Measurements from ENCODE around the gene SCN3B.
"Not testable (repeated sequence)": the region's sequence is repeated elsewhere in the genome, so short reads cannot be mapped to it uniquely, and the experiment has no call there.

SCN3B gene

GRCh38 chr11:123654566-123655081 is at the start of gene SCN3B:
SCN3B (minus strand) TSS chr11:123654624; CDS start chr11:123653801, 823 bp downstream.
- DNase-seq (ENCODE audit: low read depth), result no peak

- DNase-seq (ENCODE audit: low read depth), result no peak
Measured at GRCh38 chr11:123702696-123703095, 48.3 kb upstream of the SCN3B start.

GRCh38 chr11:123702139-123702538 is 47.7 kb upstream of the SCN3B start:
- no peak for DNase-seq (ENCODE audit: low read depth)

- no peak for DNase-seq (ENCODE audit: low read depth)
Measured at GRCh38 chr11:123700772-123701171, 46.3 kb upstream of the SCN3B start.

- no peak for DNase-seq (ENCODE audit: low read depth)
Measured at GRCh38 chr11:123698546-123699127, 44.2 kb upstream of the SCN3B start.

GRCh38 chr11:123696183-123696582 is 41.8 kb upstream of the SCN3B start:
- no peak for DNase-seq (ENCODE audit: low read depth)

GRCh38 chr11:123695231-123695630 is 40.8 kb upstream of the SCN3B start:
- no peak for DNase-seq (ENCODE audit: low read depth)

GRCh38 chr11:123694551-123694950 is 40.1 kb upstream of the SCN3B start:
- no peak for DNase-seq (ENCODE audit: low read depth)

GRCh38 chr11:123692961-123693360 is 38.5 kb upstream of the SCN3B start:
- no peak for DNase-seq (ENCODE audit: low read depth)

GRCh38 chr11:123690485-123690884 is 36.1 kb upstream of the SCN3B start:
- DNase-seq (ENCODE audit: low read depth), result no peak

GRCh38 chr11:123684601-123685000 is 30.2 kb upstream of the SCN3B start:
- DNase-seq (ENCODE audit: low read depth), result no peak

GRCh38 chr11:123683428-123684170 is 29.2 kb upstream of the SCN3B start:
- no peak for DNase-seq (ENCODE audit: low read depth)

GRCh38 chr11:123682696-123683410 is 28.4 kb upstream of the SCN3B start:
- no peak for DNase-seq (ENCODE audit: low read depth)

GRCh38 chr11:123681030-123681429 is 26.6 kb upstream of the SCN3B start:
- no peak for DNase-seq (ENCODE audit: low read depth)

- no peak for DNase-seq (ENCODE audit: low read depth)
Measured at GRCh38 chr11:123678246-123678645, 23.8 kb upstream of the SCN3B start.

GRCh38 chr11:123677510-123677909 is 23.1 kb upstream of the SCN3B start:
- no peak for DNase-seq (ENCODE audit: low read depth)

- DNase-seq (ENCODE audit: low read depth), result no peak
Measured at GRCh38 chr11:123674297-123674696, 19.9 kb upstream of the SCN3B start.

- no peak for DNase-seq (ENCODE audit: low read depth)
Measured at GRCh38 chr11:123672568-123672967, 18.1 kb upstream of the SCN3B start.

GRCh38 chr11:123671534-123671933 is 17.1 kb upstream of the SCN3B start:
- no peak for DNase-seq (ENCODE audit: low read depth)

GRCh38 chr11:123670081-123670480 is 15.7 kb upstream of the SCN3B start:
- DNase-seq (ENCODE audit: low read depth), result no peak

GRCh38 chr11:123665306-123665705 is 10.9 kb upstream of the SCN3B start:
- no peak for DNase-seq (ENCODE audit: low read depth)

- not testable (repeated sequence) for DNase-seq (ENCODE audit: low read depth)
Measured at GRCh38 chr11:123659965-123660364, 5.5 kb upstream of the SCN3B start.

GRCh38 chr11:123659311-123659710 is 4.9 kb upstream of the SCN3B start:
- no peak for DNase-seq (ENCODE audit: low read depth)
